Right renal cortex interstitium (tissue), 3 donors: ENCODE results near the gene HSD11B1L. TPM values are rescaled to one million over a fixed set of nuclear protein-coding genes. Genes with fewer than 3 reads are reported as not detected.

Source experiments
- DNase-seq, 3 donors: peaks; one replicate each; pipeline ENCODE4 v3.0.0-alpha.2; 2013; ENCODE audit warnings: low read depth in 3 of 3, low spot score in 2 of 3
- polyA plus RNA-seq, 3 donors: library from polyadenylated mRNA; unstranded; fragments of 120-200 nt; gene quantifications; one replicate each; pipeline ENCODE4 v1.2.1, GENCODE V29; 2013; ENCODE audit not compliant: insufficient read length in 3 of 3

Gene HSD11B1L
- polyA plus RNA-seq = 10 to 100 TPM in 1 of 3 donors, 1 to 10 TPM in 2; 6.8 to 10.2 (median 8.0) TPM

- DNase-seq = peak; percentile 96 to 98 (median 98)
These were observed at the start of gene HSD11B1L, which contains the start of gene MICOS13 for GRCh38 chr19:5680437-5681368. Gene HSD11B1L, plus strand, starts transcription at chr19:5681027. Its CDS starts 3,806 bp downstream, at chr19:5684833. Gene MICOS13, minus strand, starts transcription at chr19:5680516. Its CDS starts 30 bp downstream, at chr19:5680486.

- DNase-seq = no peak
These were observed 49.1 kb upstream of the HSD11B1L start for GRCh38 chr19:5631567-5632240.

- no peak for DNase-seq
These were observed 48.6 kb upstream of the HSD11B1L start for GRCh38 chr19:5632241-5632612.

GRCh38 chr19:5632657-5633056, 48.2 kb upstream of the HSD11B1L start:
- no peak for DNase-seq

- DNase-seq = no peak
These were observed 45.4 kb upstream of the HSD11B1L start for GRCh38 chr19:5635427-5635826.

- no peak for DNase-seq
These were observed 42.9 kb upstream of the HSD11B1L start for GRCh38 chr19:5637971-5638370.

- no peak for DNase-seq
These were observed 39.7 kb upstream of the HSD11B1L start for GRCh38 chr19:5641171-5641570.

- no peak for DNase-seq
These were observed 38.6 kb upstream of the HSD11B1L start for GRCh38 chr19:5642204-5642603.

- DNase-seq = no peak
These were observed 37.8 kb upstream of the HSD11B1L start for GRCh38 chr19:5643060-5643459.

- DNase-seq = no peak
These were observed 36.8 kb upstream of the HSD11B1L start for GRCh38 chr19:5644037-5644436.

GRCh38 chr19:5645409-5645808, 35.4 kb upstream of the HSD11B1L start:
- no peak for DNase-seq

GRCh38 chr19:5646703-5647102, 34.1 kb upstream of the HSD11B1L start:
- DNase-seq = no peak

- DNase-seq = no peak
These were observed 32.4 kb upstream of the HSD11B1L start for GRCh38 chr19:5648464-5648863.

- no peak for DNase-seq
These were observed 29.5 kb upstream of the HSD11B1L start for GRCh38 chr19:5651361-5651760.

- DNase-seq = no peak
These were observed 28.6 kb upstream of the HSD11B1L start for GRCh38 chr19:5652261-5652660.

- DNase-seq = no peak
These were observed 25.9 kb upstream of the HSD11B1L start for GRCh38 chr19:5654931-5655330.

- no peak for DNase-seq
These were observed 25.4 kb upstream of the HSD11B1L start for GRCh38 chr19:5655412-5655811.

- DNase-seq = no peak
These were observed 19.3 kb upstream of the HSD11B1L start for GRCh38 chr19:5661483-5661882.

- no peak for DNase-seq
These were observed 16.9 kb upstream of the HSD11B1L start for GRCh38 chr19:5663904-5664303.

GRCh38 chr19:5664515-5664914, 16.3 kb upstream of the HSD11B1L start:
- no peak for DNase-seq

- no peak for DNase-seq
These were observed 14.9 kb upstream of the HSD11B1L start for GRCh38 chr19:5665781-5666513.
